Activated B cell treated with CpG ODN at 0.5 μM for 24 hours (primary cell): ENCODE measurements around the gene ATRNL1. TPM values are rescaled to one million over a fixed set of nuclear protein-coding genes. Genes with fewer than 3 reads are reported as not detected.
A peak's percentile ranks its signal among the peaks of the same experiment; 100 is the strongest.

Source experiments
- ATAC-seq: fragments of 200-7000 bp; cut with Tn5 transposase; one replicate; pipeline ENCODE4 v1.10.0; 2021; ENCODE audit warnings: low read depth, mild to moderate bottlenecking, moderate library complexity
- CTCF ChIA-PET: fragments of 350-600 bp; sonication (Branson Sonifier 250); formaldehyde crosslinking; loops from one replicate; lab custom pipeline; 2021; ENCODE audit warnings: antibody characterized with exemption; lab: Charles Lee
- POLR2A ChIA-PET: fragments of 350-600 bp; sonication (Branson Sonifier 250); formaldehyde crosslinking; loops from one replicate; lab custom pipeline; 2021; ENCODE audit warnings: antibody characterized with exemption; lab: Charles Lee
- DNase-seq: peaks from one replicate; pipeline ENCODE4 v3.0.0; 2022
- H3K27ac Mint-ChIP-seq: one replicate; pipeline ENCODE4 v1.8.0; 2020; ENCODE audit warnings: mixed read lengths
- H3K27me3 Mint-ChIP-seq: one replicate; pipeline ENCODE4 v1.8.0; 2021; ENCODE audit warnings: mixed read lengths
- H3K36me3 Mint-ChIP-seq: one replicate; pipeline ENCODE4 v1.8.0; 2021; ENCODE audit warnings: low read depth, mixed read lengths
- H3K4me1 Mint-ChIP-seq: one replicate; pipeline ENCODE4 v1.8.0; 2021; ENCODE audit warnings: mixed read lengths
- H3K4me3 Mint-ChIP-seq: one replicate; pipeline ENCODE4 v1.8.0; 2020; ENCODE audit warnings: mild to moderate bottlenecking, mixed read lengths
- H3K9me3 Mint-ChIP-seq: one replicate; pipeline ENCODE4 v1.8.0; 2020; ENCODE audit warnings: mixed read lengths
- CTCF ChIP-seq: fragments of 200-600 bp; IDR thresholded peaks from one replicate; pipeline ENCODE4 v1.8.0; 2022; ENCODE audit warnings: antibody characterized with exemption, mild to moderate bottlenecking
- intact Hi-C: fragments of 100-400 bp; cut with micrococcal nuclease; formaldehyde crosslinking; loops from one replicate; pipeline ENCODE4 v1.15.1; 2024
- total RNA-seq: library from RNA; stranded (reverse); gene quantifications from 2 replicates; pipeline ENCODE4 v1.2.3, GENCODE V29; 2022

Gene ATRNL1
- 1.0 and 1.2 TPM in 2 replicates for total RNA-seq

- Mint-ChIP-seq H3K36me3 (no peaks in the 10 kb centered on the region), H3K4me3 (peak within 1 kb of the TSS; percentile 85), H3K27ac (no peak within 1 kb of the TSS), H3K4me1 (peaks cover 13% of the 10 kb centered on the region), H3K9me3 (no peaks in the 10 kb centered on the region), H3K27me3 (peaks cover 35% of the 10 kb centered on the region)
- DNase-seq (no peak), ATAC-seq (peak; percentile 74)
- intact Hi-C loops, result loop anchor here (5.0 kb wide), 3 partner anchors 921 to 1411 kb away; partner anchors contain the start of genes CCDC186, DCLRE1A and NHLRC2
- TF ChIP-seq CTCF, result no peak
- CTCF ChIA-PET, result no interaction called here
- POLR2A ChIA-PET, result no interaction called here
These were observed at the start of gene ATRNL1 for GRCh38 chr10:115093286-115093775. ATRNL1 (plus strand) TSS chr10:115093365; CDS start chr10:115093751, 386 bp downstream.

GRCh38 chr10:115043719-115044118, 49.4 kb upstream of the ATRNL1 start:
- DNase-seq (no peak), ATAC-seq (no peak)
- ChIA-PET CTCF (interaction anchor here (0.8 kb wide), 1 partner anchor 16 kb away, joined by 3 read pairs; no protein-coding TSS in a partner anchor), POLR2A (no interaction called here)
- intact Hi-C loops, result no loop called here
- Mint-ChIP-seq H3K27ac (no peak overlapping the region), H3K27me3 (peaks cover 3% of the 10 kb centered on the region), H3K4me1 (no peaks in the 10 kb centered on the region), H3K9me3 (no peaks in the 10 kb centered on the region), H3K36me3 (no peaks in the 10 kb centered on the region), H3K4me3 (no peak overlapping the region)
- no peak for TF ChIP-seq CTCF

GRCh38 chr10:115044891-115045290, 48.3 kb upstream of the ATRNL1 start:
- CTCF ChIA-PET, result no interaction called here
- H3K36me3 Mint-ChIP-seq, result no peaks in the 10 kb centered on the region
- TF ChIP-seq CTCF, result no peak

GRCh38 chr10:115045499-115045898, 47.7 kb upstream of the ATRNL1 start:
- ATAC-seq, result no peak
- Mint-ChIP-seq H3K4me1 (no peaks in the 10 kb centered on the region), H3K36me3 (no peaks in the 10 kb centered on the region), H3K27me3 (peaks cover 3% of the 10 kb centered on the region), H3K4me3 (no peak overlapping the region), H3K9me3 (no peaks in the 10 kb centered on the region), H3K27ac (no peak overlapping the region)
- TF ChIP-seq CTCF, result no peak
- ChIA-PET CTCF (no interaction called here), POLR2A (no interaction called here)
- no peak for DNase-seq
- intact Hi-C loops, result no loop called here

More at GRCh38 chr10:115044891-115045290, 48.3 kb upstream of the ATRNL1 start:
- Mint-ChIP-seq H3K9me3 (no peaks in the 10 kb centered on the region), H3K4me3 (no peak overlapping the region), H3K27ac (no peak overlapping the region), H3K27me3 (peaks cover 3% of the 10 kb centered on the region), H3K4me1 (no peaks in the 10 kb centered on the region)
- no peak for DNase-seq
- POLR2A ChIA-PET, result no interaction called here
- intact Hi-C loops, result no loop called here
- no peak for ATAC-seq

- POLR2A ChIA-PET, result no interaction called here
These were observed 46.4 kb upstream of the ATRNL1 start for GRCh38 chr10:115046686-115047236.

More at GRCh38 chr10:115046686-115047236, 46.4 kb upstream of the ATRNL1 start:
- intact Hi-C loops, result no loop called here
- Mint-ChIP-seq H3K4me3 (no peak overlapping the region), H3K9me3 (no peaks in the 10 kb centered on the region), H3K27me3 (peaks cover 3% of the 10 kb centered on the region), H3K36me3 (no peaks in the 10 kb centered on the region), H3K27ac (no peak overlapping the region), H3K4me1 (no peaks in the 10 kb centered on the region)
- CTCF ChIA-PET, result no interaction called here
- ATAC-seq, result no peak
- TF ChIP-seq CTCF, result no peak
- DNase-seq, result no peak
